Ramos (cell line): Measurements from ENCODE around the gene MICOS13.

Experiments used
- in situ Hi-C: fragments of 300-500 bp; cut with MboI; formaldehyde crosslinking; loops from one replicate; pipeline ENCODE4 v1.14.3; 2022; ENCODE audit warnings: low sequenced_read_pairs; ENCODE audit not compliant: unreplicated experiment

The MICOS13 gene

DNA sequence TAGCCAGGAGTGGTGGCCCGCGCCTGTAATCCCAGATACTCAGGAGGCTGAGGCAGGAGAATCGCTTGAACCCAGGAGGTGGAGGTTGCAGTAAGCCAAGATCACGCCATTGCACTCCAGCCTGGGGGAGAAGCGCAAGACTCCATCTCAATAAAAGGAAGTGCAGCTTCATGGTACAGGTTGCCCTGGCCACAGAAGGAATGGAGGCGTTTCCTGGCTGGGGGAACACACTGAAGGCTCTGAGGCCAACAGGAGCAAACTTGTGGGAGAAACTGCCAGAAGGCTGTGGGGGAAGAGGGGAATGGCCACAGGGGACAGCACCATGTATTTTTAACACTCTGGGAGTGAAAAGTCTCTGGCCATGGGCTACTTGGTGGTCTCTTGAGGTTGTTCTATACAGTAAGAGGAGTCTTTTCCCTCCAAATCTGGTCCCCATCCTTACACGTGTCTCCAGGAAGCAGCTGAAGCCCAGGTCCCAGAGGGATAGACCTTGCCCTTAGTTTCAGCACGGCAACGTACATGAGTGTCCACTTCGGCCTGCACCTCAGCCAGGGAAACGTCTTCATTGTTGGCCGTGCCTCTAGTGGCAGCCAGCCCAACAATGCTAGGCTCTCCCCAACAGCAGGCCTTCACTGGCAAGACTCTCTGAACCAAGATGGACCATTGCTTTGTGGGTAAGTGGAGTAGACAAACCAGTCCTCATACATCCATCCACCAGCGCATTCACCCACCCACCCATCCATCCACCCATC is 7.4 kb downstream of the MICOS13 start:
- in situ Hi-C loops = no loop called here

DNA sequence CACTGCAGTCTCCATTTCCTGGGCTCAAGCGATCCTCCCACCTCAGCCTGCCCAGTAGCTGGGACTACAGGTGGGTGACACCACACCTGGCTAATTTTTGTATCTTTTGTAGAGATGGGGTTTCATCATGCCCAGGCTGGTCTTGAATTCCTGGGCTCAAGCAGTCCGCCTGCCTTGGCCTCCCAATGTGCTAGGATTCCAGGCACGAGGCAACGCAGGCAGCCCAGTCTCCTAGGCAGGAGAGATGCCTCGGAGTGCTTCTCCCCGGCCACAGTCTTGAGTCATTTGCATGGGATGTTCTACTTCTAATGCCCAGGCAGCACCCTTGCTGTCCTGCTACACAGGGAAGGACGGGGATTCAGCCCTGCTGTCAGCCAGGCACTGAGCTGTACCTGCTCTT is 8.7 kb downstream of the MICOS13 start:
- in situ Hi-C loops = no loop called here

DNA sequence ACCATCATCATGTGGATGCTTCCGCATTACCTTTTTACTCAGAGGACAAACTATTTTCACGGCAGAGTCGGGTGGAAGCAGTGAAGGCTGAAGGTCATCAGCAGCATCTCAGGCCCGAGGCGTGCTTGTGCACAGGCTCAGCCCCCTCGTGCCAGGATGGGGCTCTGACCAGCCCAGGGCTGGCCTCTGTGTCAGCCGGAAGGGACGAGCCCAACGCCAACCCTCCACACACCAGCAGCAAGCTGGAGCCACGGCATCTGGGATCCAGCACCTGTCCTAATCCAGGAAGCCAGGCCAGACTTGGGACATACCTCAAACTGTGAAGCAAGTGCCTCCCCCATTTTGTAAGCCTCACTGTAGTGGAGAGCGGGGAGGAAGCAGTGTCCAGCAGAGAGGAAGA is 11.1 kb downstream of the MICOS13 start:
- in situ Hi-C loops = no loop called here

DNA sequence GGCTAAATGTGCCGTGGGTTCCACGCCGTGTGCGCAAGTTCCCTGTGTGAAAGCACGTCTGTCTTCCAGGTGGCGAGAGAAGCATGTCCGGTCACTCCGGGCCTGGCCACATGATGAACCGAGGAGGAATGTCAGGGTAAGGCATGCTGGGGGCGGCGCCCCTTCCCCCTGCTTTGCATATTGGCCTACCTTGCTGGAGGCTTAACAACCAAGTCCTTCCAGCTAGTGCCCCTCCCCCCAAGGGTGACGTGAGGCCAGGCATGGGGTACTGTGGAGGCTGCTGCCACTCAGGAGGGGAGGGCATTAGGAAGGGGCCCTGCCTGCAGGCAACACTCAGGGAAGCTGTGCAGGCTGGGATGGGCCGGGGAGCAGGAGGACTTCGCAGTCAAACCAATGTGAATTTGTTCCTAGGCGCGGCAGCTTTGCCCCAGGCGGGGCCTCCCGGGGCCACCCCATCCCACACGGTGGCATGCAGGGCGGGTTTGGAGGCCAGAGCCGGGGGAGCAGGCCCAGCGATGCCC is 12.5 kb downstream of the MICOS13 start:
- in situ Hi-C loops = no loop called here

DNA sequence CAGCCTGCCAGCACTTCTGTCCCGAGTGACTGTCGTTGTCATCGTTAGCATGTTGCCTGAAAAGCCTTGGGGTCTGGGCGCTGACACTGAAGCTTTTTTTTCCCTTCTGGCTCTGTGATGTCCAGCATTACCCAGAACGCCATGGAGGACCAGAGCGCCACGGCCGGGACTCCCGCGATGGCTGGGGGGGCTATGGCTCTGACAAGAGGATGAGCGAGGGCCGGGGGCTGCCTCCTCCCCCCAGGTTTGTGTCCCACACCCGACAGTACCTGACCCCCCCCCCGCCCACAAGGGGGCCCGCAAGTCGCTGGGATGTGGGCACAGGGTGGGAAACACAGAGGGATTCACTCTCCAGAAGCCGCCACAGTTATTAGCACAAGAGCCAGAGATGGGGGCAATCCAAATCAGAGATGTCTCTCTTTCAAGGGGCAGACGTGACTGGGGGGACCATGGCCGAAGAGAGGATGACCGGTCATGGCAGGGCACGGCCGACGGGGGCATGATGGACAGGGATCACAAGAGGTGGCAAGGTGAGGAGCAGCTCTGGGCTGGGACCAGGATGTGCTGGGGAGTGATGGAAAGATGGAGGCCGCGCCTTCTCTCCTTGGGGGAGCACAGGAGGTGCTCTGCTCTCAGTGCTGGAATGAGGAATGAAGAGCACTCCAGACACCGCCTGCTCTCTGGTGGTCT is 13.2 kb downstream of the MICOS13 start:
- in situ Hi-C loops = no loop called here

DNA sequence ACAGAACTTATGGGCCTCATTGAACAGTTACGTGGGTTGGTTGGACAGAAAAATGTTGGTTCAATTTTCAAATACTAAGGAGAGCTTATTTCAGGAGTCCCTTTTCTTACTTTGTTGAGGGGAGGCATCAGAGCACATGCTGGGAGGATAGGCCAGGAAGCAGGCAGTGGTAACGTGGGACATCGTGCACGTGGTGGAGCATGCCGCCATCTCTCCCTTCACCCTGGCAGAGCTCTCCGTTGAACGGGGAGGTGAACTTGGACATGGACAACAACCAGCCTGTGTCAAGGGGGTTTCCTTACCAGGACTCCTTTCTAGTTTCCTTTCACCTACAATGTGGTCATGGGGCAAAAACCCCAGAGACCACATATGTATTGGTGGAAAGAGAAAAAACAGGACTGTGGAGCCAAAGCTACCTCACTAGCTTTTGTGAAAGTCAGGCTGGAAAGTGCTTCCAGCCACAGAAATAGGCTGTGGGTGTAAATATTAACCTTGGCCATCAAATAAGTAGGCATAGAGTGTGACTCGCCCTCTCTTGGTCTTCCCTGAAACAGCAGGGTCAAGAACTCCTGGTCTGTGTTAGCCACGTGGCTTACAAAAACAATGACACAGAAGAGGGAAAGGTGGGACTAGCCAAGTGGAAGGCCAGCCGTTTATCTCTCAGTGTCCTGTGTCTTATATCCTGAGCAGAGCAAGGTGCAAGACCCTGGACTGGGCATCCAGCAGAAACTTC is 14.4 kb downstream of the MICOS13 start:
- in situ Hi-C loops = no loop called here

DNA sequence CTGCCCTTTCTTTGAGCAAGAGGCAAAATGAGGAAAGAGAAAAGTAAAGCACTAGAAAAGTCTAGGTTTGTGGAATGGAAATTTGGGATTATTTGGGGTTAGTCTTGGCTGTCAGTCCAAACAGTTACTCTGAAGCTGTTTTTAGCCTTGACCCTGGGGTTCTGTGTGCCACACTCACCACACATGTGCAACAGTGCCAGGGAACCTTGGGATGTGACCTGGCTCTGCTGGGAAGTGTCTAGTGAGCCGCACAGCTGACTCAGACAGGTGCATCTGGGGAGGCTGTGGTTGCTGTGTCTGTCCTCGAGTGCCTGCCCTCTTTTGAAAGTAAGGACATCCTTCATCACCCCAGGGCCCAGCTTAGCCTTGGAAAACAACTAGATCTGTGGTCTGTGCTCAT is 15.8 kb downstream of the MICOS13 start:
- in situ Hi-C loops = no loop called here

DNA sequence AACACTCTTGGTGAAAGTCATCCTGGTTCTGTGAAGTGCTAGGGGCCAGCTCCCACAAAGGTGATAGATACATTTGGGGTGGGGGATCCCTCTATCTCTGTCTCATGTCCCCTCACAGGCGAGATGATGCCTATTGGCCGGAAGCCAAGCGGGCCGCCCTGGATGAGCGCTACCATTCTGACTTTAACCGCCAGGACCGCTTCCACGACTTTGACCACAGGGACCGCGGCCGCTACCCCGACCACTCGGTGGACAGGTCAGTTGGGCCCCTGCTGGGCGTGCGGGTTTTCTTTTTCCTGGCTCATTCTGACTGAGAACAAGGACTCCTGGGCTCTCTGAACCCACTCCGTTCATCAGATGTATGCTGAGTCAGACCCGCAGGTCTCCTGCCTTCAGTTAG is 16.4 kb downstream of the MICOS13 start:
- in situ Hi-C loops = no loop called here

DNA sequence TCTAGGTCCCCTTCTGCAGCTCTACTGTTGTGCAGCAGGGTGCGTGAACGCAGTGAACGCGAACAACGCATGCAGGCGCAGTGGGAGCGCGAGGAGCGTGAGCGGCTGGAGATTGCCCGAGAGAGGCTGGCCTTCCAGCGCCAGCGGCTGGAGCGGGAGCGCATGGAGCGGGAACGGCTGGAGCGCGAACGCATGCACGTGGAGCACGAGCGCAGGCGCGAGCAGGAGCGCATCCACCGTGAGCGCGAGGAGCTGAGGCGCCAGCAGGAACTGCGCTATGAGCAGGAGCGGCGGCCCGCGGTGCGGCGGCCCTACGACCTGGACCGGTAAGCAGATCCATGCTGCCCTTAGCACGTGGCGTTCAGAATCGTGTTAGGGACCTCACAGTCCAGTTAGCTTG is 18.8 kb downstream of the MICOS13 start:
- in situ Hi-C loops = no loop called here

DNA sequence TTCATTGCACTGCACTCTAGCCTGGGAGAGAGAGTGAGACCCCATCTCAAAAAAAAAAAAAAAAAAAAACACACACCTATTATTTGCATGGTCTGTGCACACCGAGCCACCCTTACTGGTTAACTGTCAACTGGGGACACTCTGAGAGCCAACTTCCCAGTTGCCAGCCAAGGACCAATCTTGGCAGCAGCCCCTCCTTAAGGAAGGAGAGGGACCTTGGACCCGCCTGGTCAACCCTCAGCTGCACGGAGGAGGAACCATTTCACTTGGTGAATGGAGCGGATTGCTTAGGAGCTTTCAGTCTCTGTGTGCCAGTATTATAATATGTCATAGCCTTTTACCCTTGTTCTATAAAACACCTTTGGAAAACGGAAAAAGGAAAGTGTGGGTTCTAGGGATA is 24.9 kb downstream of the MICOS13 start:
- in situ Hi-C loops = no loop called here

DNA sequence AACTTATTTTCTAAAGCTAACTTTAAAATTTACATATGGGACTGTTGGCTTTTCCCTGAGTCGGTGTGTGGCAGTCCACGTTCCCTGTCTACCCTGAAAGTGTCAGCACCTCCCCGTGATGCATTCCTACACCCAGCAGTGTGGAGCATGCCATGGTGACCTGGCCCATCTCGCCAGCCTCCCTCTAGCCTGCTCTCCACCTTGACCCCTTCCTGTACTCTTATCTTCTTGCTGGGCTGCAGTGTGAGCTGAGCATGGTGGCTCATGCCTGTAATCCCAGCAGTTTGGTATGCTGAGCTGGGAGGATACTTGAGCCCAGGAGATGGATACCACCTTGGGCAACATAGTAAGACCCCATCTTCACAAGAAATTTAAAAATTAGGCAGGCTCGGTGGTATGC is 25.4 kb downstream of the MICOS13 start:
- in situ Hi-C loops = no loop called here

DNA sequence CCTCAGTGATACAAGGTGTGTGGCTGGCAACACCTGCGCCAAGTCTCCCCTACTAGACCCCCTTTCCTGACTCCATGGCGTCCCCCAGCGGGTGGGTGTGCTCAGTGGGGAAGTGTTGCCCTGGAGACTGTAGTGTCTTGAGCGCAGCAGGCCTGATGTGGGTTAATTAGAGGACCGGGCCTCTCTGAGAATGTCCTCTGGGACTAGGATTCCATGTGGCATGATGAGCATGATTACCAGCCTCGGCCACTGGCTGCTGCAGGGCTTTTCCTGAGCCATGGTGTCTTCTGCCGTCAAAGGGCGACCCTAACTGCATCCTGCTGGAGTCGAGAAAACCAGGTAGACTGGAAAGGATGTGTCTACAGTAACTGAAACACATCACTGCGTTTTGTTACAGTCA is 28.1 kb downstream of the MICOS13 start:
- in situ Hi-C loops = no loop called here

DNA sequence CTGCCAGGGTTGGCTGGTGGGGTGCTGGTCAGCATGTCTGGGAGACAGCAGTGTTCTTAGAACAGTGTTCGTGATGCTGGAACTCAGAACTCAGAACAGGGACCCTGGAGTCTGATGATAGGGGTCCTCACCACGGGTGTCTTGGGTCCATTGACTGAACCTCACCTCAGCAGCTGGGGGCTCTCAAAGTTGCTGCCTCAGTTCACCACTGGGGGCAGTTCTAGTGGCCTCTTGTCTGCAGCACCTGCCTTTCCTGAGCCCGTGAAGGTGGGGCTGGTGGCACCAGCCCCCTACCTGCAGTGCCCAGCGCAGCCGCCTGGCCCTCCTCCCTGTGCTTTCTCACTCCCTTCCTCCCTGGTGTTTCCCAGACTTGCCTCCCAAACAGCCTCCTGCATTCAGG is 29.0 kb downstream of the MICOS13 start:
- in situ Hi-C loops = no loop called here

DNA sequence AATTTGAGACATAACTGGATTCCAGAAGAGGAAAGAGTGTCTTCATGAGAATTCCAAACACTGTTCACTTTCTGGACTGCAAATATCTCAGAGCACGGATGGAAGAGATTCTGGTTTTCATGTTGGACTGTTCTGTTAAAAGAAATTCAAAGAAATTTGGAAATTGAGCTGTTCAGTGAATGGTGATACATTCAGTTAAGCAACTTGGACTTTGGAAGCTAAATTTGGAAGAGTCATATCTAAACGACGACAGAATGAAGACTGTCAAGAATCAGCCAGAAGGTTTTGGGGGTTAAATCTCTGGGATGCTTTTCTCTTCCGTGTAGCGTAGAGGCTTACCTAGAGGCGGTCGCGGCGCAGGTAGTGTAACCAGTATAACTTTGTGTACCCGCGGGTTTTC is 31.9 kb downstream of the MICOS13 start:
- in situ Hi-C loops = no loop called here

DNA sequence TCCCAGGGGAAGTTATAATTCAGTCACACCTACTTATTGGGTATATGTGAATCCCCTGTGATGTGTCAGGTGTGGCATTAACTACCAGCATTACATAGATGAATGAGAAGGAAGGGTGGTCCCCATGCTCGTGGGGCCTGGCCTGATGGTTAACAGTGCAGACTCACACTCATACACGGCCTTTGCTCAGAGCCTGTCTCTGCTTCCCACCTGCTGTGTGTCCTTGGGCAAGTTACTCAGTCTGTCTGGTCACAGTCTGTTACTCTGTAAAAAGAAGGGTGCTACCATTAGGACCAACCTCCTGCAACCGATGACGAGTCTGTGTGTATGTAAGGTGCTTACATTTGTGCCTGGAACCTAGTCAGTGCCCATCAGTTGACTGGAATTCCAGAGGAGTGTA is 33.6 kb downstream of the MICOS13 start:
- in situ Hi-C loops = no loop called here

DNA sequence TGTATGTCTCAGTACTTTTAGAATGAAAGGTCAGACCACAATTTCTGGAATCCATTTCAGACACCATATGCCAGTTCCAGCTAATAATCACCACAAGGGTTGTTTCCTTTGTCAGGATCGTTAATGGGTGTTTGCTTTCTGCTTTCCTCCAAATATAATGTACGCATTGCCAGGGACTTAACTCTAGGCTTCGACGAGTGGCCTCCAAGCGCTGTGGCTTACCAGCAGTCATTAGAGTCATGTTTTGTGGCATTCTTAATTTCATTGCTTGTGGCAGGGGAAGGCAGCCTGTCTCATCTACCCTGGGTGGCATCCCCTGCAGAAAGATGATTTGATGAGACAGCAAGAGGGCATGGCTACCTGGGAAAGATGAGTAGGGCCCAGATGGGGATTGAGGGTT is 34.9 kb downstream of the MICOS13 start:
- in situ Hi-C loops = no loop called here

DNA sequence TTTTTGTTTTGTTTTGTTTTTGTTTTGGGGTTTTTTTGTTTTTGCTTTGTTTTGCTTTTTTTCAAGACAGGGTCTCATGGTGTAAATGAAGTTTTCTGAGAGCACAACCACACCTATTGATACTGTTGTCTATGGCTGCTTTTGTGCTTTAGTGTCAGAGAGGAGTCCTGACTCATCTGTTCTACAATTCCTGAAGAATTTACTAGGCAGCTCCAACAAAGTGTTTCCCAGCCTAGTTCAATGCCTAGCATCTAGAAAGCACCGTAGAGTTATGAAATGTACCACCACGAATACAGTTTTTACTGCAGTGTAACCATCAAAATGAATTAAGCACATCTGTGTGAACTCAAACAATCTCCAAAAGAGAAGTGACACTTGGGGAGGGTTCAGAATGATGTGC is 36.3 kb downstream of the MICOS13 start:
- in situ Hi-C loops = no loop called here

DNA sequence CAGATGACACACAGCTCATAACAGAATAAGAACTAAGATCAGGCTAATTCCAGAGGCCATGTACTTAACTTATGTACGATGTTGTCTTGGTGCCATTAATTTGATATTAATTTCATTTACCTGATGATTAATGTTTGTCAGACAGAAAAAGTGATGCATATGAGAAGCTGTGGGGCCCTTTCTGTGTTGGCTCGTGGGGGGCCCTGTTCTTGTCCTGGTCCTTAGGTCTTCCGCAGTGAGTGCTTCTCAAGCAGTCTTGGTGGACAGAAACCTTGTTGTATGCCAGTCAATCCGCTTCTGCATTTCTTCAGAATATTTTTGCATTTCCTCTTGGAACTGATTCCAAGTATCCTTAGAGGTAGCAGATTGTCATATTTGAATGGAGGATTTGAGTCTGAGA is 37.3 kb downstream of the MICOS13 start:
- in situ Hi-C loops = no loop called here

DNA sequence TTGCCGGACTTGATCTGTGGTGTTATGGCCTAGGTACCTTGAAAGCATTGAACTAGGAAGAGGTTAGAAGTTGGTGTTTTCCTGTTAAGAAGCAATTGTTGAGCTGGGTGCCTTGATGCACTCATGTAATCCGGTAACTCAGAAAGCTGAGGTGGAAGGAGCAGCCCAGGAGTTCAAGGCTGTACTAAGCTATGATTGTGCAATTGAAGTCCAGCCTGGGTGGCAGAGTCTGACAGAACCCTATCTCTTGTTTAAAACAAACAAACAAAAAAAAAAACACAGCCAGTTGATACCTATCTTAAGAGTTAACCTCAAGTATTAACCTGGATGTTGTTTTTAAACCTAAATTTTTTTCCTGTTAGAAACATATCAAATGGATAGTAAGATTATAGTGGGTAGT is 38.1 kb downstream of the MICOS13 start:
- in situ Hi-C loops = no loop called here

DNA sequence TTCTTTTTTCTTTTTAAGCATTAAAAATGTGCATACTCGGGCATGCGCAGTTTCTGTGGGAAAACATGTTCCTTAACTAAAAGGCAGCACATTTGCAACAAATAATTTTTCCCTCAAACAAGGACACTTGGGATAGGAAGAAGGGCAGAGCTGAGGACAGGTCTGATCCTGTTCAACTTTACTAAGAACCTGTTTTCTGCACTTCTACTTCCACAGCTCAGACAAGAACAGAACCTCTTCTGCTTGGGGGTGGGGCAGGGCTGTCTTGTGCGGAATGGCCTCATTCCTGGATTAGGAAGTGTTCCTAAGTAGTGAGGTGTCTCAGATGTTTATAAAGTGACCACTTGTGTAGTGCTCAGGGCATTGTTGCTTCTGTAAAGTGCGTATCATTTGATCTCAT is 39.1 kb downstream of the MICOS13 start:
- in situ Hi-C loops = no loop called here

DNA sequence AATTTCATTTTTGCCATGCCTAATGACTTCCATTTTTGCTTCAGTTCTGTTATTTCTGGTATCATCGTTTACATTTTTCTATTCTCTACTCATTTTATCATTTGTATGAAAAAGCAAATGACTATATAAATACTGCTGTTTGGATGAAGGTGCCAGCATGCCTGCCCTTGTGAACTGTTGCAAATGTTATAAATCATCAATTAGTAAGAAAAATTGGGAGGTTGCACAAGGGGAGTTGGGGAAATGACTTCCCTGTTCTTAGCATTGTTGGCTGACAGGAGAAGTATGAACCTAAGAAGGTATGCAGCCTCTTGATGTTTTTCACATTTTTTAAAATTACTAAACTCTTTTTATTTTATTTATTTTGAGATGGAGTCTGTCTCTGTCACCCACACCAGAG is 42.3 kb downstream of the MICOS13 start:
- in situ Hi-C loops = no loop called here
